ENCODE measurements around the gene SLC17A5.
A peak's percentile ranks its signal among the peaks of the same experiment; 100 is the strongest.
"Not testable (repeated sequence)": the region's sequence is repeated elsewhere in the genome, so short reads cannot be mapped to it uniquely, and the experiment has no call there.

The SLC17A5 gene

DNA sequence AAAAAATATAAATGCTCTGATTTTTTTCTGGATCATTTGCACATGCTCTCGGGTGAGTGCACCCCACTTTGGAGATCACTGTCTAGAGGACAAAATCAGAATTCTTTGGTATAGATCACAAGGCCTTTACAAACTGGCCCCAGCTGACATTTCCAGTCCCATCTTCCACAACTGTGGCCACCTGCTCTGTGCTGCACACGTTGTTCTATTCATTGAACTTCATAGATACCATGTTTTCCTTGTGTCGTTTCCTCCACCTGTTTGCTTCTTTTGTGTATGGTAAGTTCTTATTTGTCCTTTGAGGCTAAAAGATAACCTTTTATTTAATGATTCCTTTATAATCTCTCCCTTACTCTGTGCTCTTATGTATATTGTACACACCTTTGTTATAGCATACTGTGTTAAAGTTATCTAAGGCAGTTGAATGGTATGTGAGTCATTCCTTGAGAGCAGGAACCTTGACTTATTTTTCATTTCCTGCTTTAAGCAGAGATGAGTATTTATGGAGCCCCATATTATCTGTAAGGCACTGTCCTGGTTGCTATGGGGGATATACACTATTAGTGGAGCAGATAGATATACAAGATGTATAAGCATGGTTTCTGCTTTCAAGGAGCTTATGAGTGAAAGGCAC, 12.0 kb upstream of the SLC17A5 start:
- no peak for DNase-seq

DNA sequence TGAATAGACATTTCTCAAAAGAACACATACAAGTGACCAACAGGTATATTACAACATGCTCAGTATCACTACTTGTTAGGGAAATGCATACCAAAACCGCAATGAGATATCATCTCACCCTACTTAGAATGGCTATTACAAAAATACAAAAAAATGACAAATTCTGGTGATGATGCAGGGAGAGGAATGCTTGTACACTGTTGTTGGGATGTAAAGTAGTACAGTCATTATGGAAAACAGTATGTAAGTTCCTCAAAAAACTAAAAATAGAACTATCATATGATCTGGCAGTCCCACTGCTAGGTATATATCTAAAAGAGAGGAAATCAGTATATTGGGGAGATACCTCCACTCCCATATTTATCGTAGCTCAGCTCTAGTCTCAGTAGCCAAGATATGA, 10.9 kb upstream of the SLC17A5 start:
- no peak for DNase-seq

DNA sequence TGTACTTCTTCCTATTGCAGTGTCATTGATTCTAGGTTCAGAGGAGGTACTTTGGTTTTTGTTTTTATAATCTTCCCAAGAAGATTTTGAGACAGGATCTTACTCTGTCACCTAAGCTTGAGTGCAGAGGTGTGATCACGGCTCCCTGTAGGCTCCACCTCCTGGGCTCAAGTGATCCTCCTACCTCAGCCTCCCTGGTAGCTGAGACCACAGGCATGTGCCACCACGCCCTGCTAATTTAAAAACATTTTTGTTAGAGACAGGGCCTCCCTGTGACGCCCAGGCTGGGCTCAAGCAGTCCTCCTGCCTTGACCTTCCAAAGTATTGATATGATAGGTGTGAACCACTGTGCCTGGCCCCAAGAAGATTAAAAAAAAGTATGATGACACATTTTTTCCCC, 3.4 kb upstream of the SLC17A5 start:
- no peak for DNase-seq

DNA sequence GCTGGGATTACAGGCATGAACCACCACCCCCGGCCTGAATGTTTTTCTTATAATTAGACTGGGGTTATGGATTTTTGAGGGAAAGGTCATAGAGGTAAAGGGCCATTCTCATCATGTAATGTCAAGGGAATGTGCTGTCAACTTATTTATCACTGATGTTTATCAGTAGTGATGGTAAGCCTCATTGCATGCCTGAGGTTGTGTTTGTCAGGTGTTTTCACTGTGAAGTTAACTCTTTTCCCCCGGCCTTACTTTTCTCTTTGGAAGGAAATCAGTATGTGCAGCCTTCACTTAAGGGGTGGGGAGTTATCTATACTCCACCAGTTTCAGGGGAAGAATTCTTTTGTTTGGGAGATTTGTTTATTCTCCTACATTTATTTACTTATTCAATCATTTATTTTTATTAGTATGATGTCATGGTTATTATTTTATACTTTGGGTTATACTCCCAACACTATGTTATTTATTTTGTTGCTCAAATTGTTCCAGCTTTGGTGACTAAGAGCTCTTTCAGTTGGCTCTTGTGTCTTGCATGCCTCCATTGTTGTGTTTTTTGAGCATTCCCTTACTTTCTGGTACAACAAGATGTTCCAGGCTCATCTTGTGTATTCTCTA, 2.8 kb upstream of the SLC17A5 start:
- no peak for DNase-seq

DNA sequence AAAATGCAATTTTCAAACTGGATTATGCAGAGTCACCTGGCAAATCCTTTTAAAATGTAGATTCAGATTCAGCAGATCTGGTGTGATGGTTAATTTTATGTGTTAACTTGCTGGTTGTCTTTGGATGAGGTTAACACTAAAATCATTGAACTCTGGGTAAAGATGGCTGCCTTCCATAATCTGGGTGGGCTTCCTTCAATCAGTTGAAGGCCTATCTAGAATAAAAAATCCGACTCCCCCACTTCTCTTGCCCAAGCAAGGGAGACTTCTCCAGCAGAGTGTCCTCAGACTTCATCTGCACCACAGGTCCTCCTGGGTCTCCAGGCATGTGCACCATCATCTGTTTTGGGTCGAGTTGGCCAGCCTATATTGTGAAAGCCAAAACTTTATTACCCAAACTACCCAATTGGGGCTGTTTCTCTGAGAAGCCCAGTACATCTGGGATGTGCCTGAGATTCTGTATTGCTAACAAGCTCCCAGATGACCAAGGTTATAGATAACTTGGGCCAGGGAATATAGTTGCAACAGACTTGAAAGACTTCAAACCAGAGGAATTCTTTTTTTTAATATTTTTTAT, 1.6 kb upstream of the SLC17A5 start:
- DNase-seq: no peak

DNA sequence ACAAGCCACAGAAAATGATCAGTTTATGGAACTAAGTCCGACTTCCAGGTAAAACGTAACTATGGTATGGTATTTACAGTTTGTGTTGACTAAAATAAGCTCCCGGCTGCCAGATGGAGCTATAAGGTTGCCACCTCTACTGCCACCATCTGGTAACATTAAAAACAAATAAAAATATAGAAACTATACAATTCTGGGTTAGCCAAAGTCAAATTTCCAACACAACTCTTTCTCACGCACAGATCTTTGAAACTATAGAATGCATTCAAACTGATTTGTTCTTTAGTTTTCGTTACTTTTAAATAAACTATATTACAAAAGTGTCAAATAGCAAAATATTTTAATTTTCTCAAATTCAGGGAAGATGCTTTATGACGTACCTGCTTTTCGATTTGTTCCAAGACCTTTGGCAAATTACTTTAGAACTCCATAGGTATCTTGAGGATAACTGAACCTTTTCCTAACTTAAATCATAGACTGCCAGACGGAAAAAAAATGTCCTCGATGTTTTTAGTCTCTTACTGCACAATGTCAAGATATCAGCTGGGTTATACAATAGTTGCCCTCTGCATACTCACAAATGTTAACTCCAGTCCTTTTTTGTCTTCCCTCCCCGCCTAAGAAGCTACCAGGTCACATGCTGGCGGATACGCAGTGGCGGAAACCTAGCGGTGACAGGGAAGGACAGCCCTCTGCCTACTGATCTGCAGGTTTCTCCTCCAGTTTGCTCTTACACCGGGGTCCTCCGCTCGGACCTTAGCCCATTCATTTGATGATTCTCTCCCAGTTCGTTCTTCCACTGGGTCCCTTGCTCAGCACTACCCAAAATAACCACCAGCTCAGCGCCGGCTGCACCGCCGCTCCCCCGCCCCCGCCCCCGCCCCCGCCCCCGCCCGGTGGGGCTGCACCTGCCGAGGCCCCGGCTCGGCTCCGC, 888 bp downstream of the SLC17A5 start:
- DNase-seq: peak; percentile 20

DNA sequence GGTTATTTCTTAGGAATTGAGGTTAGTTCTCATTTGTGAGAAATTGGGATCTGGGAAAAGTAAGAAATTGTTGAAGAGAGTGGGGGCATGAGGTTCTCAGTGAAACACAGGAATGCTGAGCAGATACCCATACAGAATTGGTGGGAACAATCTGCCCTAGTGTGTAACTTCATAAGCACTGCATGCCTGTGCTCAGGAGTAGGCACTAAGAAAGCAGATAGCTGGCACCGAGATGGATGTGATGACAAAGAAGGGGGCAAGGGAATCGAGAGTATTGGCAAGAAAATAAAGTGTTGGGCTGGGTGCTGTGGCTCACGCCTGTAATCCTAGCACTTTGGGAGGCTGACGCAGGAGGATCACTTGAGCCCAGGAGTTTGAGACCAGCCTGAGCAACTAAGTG, 4.0 kb downstream of the SLC17A5 start:
- DNase-seq: no peak

DNA sequence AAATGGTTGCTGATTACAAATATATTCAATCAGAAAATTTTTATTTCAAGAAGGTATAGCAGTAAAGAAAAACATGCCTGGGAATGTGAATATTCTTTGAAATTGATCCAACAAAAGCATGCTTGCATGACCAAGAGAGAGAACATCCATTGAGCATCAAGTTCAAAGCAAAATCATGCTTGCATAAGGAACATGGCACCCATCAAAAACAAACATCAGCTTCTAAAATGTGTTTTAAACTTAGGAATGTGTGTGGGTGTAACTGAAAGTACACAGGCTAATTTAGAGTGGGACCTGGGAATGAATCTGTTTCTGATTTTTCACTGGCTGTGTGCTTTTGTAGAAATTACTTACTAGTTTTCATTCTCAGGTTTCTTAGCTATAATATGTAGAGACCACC, 5.6 kb downstream of the SLC17A5 start:
- no peak for DNase-seq

DNA sequence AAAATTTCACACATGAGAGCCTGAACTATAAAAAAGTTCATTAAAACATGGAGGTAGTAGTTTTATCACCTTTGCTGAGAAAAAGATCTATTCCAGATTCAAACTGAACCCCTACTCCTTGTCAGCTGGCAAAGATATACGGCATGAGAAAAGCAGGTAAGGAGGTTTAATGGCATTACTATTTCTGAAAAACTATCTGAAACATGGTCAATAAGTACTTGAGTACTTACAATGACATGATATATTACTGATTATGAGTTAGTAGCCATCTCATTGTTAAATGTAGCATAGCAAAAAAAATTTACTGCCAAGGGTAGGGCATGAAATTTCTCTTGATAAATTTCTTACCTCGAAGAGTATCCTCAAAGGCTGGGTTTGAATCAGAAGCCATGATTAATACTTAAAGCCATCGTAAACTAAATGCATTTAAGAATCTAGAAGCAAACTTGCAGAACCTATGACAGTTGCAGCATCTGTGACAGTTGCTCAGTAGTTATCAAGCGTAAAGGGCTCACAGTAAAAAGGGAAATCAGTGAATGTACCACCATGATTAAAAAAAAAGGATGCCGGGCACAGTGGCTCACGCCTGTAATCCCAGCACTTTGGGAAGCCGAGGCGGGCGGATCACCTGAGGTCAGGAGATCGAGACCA, 8.7 kb downstream of the SLC17A5 start:
- no peak for DNase-seq

DNA sequence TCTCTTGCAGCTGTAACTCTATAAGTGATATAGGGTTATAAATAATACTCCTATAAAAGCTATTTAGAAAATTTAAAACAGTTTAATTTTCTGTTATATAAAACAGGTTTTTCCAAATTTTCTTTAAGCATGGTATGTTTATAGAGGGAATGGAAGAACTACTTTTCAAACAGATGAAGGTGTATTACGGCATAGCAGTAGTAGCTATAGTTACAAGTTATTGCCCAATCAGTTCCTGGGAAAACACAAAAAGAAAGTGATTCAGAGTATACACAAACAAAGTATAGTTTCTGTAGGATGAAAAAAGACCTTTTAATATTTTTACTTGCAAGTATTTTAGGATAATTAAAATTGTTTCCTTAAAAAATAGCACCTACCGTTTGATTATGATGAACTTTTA, 9.8 kb downstream of the SLC17A5 start:
- no peak for DNase-seq

DNA sequence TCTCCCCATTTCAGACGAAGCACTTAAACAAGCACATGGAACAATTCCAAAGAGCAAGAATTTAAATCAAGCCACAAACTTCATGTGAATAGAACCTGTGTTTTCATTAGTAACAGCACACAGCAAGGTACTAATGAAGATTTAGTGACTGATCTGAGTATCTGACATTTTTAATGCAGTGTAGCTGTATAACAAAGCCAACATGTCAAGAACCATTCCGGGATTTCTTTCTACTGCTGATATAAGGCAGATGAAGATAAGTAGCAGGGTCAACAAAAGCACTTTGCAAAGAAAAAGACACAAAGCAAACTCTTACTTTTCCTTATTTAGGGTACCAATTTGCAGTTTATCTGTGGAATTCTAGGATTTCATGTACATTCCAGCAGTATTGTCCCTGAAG, 11.3 kb downstream of the SLC17A5 start:
- no peak for DNase-seq

DNA sequence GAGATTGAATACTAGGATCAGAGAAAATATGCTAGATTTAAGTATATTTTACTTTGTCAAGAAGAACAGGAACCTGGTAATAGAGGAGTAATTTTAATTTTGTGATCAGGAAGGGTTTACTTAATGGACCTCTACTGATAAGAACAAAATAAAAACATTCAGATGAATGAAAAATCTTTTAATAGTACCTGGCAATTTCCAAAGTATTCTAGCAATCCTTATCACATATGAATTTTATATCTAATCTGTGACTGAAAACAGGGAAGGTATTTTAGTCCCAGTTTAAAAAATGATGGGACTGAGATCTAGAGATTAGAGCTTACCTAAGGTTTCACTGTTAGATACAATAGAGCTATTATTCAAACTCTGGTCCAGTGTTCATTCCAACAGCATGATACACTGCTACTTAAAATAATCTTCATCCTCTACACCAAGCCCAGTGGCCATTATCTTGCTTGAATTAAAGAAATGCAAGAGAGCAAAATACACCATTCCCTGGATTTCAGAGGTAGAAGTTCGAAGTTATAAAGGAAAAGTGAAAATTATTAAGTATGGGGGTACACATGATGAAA, 13.5 kb downstream of the SLC17A5 start:
- no peak for DNase-seq

DNA sequence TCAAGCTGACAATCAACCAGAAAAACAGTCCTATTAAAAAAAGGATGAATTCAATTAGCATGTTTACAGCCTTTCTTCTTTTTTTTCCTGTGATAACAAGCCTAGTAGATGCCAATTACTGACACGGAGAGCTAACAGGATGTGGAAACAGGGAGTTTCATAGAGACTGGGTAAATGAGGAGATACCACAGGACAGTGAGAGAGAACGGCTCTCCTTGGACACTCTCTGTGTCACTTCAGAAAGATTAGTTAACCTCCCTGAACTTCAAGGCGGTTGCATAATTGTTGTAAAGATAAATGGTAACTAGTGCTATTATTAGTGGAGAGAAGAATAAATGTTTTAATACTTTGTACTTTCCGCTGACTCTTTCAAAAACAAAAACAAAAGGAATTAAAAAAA, 14.8 kb downstream of the SLC17A5 start:
- DNase-seq: no peak

DNA sequence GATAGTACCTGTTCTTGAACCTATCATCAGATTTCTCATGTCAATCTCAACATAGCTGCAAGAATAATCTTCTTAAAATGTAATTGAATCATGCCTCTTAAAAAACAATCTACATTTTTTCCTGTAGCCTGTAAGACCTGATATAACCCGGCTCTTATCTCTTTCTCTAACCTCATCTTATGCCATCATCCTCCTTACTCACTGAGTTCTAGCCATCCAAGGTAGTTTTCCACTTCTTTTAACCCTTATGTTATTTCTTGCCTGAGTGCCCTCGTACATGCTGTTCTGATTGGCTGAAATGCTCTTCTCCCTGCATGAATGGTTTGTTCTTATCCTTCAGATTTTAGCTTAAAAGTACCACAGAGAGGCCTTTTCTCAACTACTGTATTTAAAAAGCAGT, 16.4 kb downstream of the SLC17A5 start:
- DNase-seq: no peak

DNA sequence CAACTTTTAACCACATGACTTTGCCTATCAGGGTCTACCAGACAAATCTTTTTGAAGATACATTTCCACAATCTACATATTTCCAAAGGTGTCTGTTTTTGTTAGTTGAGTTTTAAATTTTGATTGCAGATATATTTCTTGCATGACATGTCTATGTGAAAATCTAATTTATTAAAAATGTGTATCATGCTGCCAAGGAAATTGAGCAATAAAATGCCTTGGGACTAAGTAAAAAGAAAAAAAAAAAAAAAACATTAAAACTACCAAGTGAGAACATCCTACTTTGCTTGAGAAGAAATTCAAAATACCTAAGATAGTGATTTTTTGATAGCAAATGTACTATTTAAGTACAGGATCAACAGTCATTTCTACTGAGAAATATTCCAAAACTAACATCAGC, 17.7 kb downstream of the SLC17A5 start:
- no peak for DNase-seq

DNA sequence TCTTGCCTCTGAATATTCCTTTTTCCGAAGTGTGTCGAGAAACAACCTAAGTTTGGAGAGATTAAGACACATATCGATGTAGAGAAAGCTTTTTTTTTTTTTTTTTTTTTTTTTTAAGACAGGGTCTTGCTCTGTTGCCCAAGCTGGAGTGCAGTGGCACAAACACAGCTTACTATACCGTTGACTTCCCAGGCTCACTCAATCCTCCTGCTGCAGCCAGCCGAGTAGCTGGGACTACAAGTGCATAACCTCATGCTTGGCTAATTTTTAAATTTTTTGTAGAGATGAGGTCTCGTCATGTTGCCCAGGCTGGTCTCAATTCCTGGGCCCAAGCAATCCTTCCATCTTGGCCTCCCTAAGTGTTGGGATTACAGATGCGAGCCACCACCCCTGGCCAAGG, 21.4 kb downstream of the SLC17A5 start:
- no peak for DNase-seq

DNA sequence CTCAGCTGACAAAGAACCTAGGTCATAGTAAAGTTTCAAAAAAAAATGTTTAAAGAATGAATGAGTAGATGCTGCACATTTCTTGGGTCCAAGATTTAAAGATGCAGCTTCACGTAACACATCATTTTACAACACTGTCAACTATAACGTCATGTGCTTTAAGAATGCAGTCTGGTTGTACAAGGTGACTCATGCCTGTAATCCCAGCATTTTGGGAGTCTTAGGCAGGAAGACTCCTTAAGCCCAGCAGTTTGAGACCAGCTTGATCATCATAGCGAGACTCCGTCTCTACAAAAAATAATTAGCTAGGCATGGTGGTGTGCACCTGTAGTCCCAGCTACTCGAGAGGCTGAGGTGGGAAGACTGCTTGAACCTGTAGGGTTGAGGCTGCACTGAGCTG, 21.9 kb downstream of the SLC17A5 start:
- DNase-seq: no peak

DNA sequence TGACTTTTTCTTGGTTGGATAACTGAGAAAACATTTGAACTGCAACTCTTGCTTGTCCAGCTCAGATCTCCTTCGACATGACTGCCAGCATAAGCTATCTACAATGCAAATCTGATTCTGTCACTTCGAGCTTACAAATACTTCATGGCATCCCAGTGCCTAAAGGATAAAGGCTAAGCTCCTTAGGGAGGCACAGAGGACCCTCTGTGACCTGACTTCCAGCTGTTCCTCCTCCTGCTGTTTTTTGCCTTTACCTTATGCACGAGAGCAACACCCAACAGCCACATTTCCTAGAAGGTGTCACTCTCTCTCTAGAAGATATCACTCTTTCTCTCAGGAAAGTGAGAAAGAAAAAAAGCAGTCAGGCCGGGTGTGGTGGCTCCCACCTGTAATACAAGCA, 23.4 kb downstream of the SLC17A5 start:
- no peak for DNase-seq

DNA sequence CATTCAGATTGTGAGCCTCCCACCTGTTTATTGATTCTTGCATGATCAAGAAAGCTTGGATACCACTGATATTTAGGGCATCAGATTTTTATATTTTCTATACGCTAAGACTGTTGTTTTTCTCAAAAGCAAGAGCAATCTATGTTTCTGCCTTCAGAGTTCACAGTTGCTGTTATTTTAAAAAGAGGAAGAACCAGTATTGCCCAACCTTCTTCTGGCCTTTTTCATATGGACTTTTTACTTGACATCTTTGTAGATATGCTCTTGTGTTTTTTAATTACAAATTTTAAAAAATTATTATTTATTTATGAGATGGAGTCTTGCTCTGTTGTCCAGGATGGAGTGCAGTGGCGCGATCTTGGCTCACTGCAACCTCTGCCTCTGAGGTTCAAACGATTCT, 28.9 kb downstream of the SLC17A5 start:
- DNase-seq: no peak

DNA sequence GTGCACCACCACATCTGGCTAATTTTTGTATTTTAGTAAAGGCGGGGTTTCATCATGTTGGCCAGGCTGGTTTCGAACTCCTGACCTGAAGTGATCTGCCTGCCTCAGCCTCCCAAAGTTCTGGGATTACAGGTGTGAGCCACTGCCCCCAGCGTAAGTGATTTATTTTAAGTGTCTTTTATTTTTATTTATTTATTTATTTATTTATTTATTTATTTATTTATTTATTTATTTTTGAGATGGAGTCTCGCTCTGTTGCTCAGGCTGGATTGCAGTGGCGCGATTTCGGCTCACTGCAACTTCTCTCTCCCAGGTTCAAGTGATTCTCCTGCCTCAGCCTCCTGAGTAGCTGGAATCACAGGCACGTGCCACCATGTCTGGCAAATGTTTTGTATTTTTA, 30.3 kb downstream of the SLC17A5 start:
- not testable (repeated sequence) for DNase-seq

DNA sequence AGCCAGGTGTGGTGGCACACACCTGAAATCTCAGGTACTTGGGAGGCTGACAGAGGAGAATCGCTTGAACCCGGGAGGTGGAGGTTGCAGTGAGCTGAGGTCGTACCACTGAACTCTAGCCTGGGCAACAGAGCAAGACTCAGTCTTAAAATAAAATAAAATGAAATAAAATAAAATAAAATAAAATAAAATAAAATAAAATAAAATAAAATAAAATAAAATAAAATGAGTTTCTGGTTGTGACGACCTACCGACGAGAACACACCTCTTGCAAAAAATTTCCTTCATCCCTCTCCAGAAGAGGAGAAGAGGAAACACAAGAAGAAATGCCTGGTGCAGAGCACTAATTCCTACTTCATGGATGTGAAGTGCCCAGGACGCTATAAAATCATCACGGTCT, 35.7 kb downstream of the SLC17A5 start:
- not testable (repeated sequence) for DNase-seq

DNA sequence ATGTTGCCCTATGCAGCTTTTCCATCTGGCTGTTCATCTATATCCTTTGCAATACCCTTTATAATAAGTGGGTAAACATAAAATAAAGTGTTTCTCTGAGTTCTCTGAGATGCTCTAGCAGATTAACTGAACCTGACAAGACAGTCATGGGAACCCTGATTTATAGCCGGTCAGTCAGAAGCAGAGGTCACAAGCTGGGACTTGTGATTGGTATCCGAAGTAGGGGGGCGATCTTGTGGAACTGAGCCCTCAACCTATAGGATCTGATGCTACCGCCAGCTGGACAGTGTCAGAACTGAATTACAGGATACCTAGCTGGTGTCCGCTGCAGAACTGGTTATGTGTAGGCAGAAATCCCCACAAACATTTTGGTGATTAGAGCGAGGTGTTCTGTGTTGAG, 39.0 kb downstream of the SLC17A5 start:
- no peak for DNase-seq

All from NCI-H1048 (cell line).